Parathyroid adenoma (tissue), 2 donors: ENCODE results near the gene THY1.
A peak's percentile ranks its signal among the peaks of the same experiment; 100 is the strongest.
"Not testable (repeated sequence)": the region's sequence is repeated elsewhere in the genome, so short reads cannot be mapped to it uniquely, and the experiment has no call there.

Experiments
- H2AFZ ChIP-seq: fragments of 300-600 bp; sonication (generic); one replicate; pipeline ENCODE4 v1.7.0; 2017; ENCODE audit warnings: antibody characterized with exemption, mild to moderate bottlenecking
- H3K27ac ChIP-seq: fragments of 300-600 bp; sonication (generic); one replicate; pipeline ENCODE4 v1.7.0; 2017
- H3K27me3 ChIP-seq: fragments of 300-600 bp; sonication (generic); one replicate; pipeline ENCODE4 v1.7.0; 2017; ENCODE audit warnings: low read length; ENCODE audit not compliant: control insufficient read depth, insufficient read depth
- H3K36me3 ChIP-seq: fragments of 300-600 bp; sonication (generic); one replicate; pipeline ENCODE4 v1.7.0; 2017; ENCODE audit warnings: low read length; ENCODE audit not compliant: control insufficient read depth, insufficient read depth
- H3K4me1 ChIP-seq: fragments of 300-600 bp; sonication (generic); one replicate; pipeline ENCODE4 v1.7.0; 2017; ENCODE audit warnings: control low read depth
- H3K4me2 ChIP-seq: fragments of 300-600 bp; sonication (generic); one replicate; pipeline ENCODE4 v1.7.0; 2017; ENCODE audit warnings: low read length
- H3K4me3 ChIP-seq: fragments of 300-600 bp; sonication (generic); one replicate; pipeline ENCODE4 v1.7.0; 2017; ENCODE audit warnings: low read depth, low read length
- H3K79me2 ChIP-seq: fragments of 300-600 bp; sonication (generic); one replicate; pipeline ENCODE4 v1.7.0; 2017; ENCODE audit warnings: control low read depth
- H3K9ac ChIP-seq: fragments of 300-600 bp; sonication (generic); one replicate; pipeline ENCODE4 v1.7.0; 2017; ENCODE audit warnings: mild to moderate bottlenecking
- H3K9me3 ChIP-seq: fragments of 300-600 bp; sonication (generic); one replicate; pipeline ENCODE4 v1.7.0; 2017; ENCODE audit warnings: low read length; ENCODE audit not compliant: control insufficient read depth
- CTCF ChIP-seq: fragments of 300-600 bp; sonication (generic); IDR thresholded peaks from one replicate; pipeline ENCODE4 v1.7.0; 2017; ENCODE audit warnings: antibody characterized with exemption, mild to moderate bottlenecking
- donor health status: primary hyperparathyroidism.

The THY1 gene

DNA sequence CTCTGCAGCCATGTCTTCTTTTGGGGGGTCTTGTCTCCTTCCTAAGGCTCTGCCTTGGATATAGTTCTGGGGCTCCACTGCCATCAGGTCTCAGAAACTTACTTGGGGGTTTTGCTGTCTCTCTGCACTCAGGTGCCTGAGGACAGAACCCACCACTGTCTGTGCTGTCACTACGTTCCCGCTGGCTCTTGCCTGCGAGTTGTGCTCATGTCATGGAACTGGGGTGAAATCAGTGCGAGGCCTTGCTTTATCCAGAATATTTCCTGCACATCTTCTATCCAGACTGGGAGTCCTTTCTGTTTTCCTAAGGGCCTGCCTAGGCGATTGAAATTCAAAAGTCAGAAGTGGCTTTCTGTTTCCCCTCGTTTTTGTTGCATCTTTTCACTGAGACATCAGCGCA is 34.9 kb downstream of the THY1 start:
- H3K79me2 ChIP-seq = no peaks in the 10 kb centered on the region
- no peak for TF ChIP-seq CTCF

GRCh38 chr11:119384332-119384731 is 38.6 kb downstream of the THY1 start:
- no peak overlapping the region for H3K27ac ChIP-seq
- no peak overlapping the region for H3K4me2 ChIP-seq
- no peaks in the 10 kb centered on the region for H3K27me3 ChIP-seq
- no peak overlapping the region for H2AFZ ChIP-seq
- no peaks in the 10 kb centered on the region for H3K79me2 ChIP-seq
- H3K9me3 ChIP-seq = no peaks in the 10 kb centered on the region
- no peak overlapping the region for H3K4me3 ChIP-seq
- H3K4me1 ChIP-seq = peaks cover 4% of the 10 kb centered on the region
- no peak overlapping the region for H3K9ac ChIP-seq
- no peak for TF ChIP-seq CTCF
- H3K36me3 ChIP-seq = no peaks in the 10 kb centered on the region

More for the DNA sequence above, 34.9 kb downstream of the THY1 start:
- H3K27me3 ChIP-seq = no peaks in the 10 kb centered on the region
- no peaks in the 10 kb centered on the region for H3K36me3 ChIP-seq
- H3K4me3 ChIP-seq = no peak overlapping the region
- no peak overlapping the region for H3K27ac ChIP-seq
- H3K9ac ChIP-seq = no peak overlapping the region
- no peaks in the 10 kb centered on the region for H3K4me1 ChIP-seq
- H3K4me2 ChIP-seq = no peak overlapping the region
- no peak overlapping the region for H2AFZ ChIP-seq
- no peaks in the 10 kb centered on the region for H3K9me3 ChIP-seq

GRCh38 chr11:119382513-119382912 is 40.5 kb downstream of the THY1 start:
- not testable (repeated sequence) for H3K27me3 ChIP-seq, H3K9me3 ChIP-seq, H3K27ac ChIP-seq, H3K4me2 ChIP-seq, H3K4me1 ChIP-seq, H3K9ac ChIP-seq, H2AFZ ChIP-seq, H3K36me3 ChIP-seq, H3K4me3 ChIP-seq, H3K79me2 ChIP-seq

DNA sequence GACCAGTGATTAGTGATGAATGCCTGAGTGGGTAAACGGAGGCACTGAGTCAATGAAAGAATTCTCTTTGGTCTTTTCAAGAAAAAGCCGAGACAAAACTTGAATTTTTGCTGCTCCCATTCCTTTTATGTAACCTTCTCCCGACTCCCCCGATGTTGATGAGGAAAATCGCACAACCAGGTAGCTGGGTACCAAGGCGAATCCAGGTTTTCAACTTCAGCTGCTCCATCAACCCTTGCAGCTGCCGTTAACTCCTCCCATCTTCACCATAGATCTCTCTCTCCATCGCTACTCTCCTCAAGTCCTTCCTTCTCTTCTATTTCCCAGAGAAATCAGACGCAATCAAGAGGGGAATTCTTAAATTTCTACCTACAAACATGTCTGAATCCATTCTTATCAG is 40.9 kb downstream of the THY1 start:
- Histone ChIP-seq H3K36me3 (no peaks in the 10 kb centered on the region), H2AFZ (peak overlapping the region; percentile 90), H3K4me2 (peak overlapping the region; percentile 86), H3K79me2 (no peaks in the 10 kb centered on the region), H3K9ac (no peak overlapping the region), H3K27ac (no peak overlapping the region), H3K4me3 (peak overlapping the region; percentile 12), H3K4me1 (peaks cover 8% of the 10 kb centered on the region), H3K9me3 (no peaks in the 10 kb centered on the region), H3K27me3 (no peaks in the 10 kb centered on the region)
- no peak for TF ChIP-seq CTCF

DNA sequence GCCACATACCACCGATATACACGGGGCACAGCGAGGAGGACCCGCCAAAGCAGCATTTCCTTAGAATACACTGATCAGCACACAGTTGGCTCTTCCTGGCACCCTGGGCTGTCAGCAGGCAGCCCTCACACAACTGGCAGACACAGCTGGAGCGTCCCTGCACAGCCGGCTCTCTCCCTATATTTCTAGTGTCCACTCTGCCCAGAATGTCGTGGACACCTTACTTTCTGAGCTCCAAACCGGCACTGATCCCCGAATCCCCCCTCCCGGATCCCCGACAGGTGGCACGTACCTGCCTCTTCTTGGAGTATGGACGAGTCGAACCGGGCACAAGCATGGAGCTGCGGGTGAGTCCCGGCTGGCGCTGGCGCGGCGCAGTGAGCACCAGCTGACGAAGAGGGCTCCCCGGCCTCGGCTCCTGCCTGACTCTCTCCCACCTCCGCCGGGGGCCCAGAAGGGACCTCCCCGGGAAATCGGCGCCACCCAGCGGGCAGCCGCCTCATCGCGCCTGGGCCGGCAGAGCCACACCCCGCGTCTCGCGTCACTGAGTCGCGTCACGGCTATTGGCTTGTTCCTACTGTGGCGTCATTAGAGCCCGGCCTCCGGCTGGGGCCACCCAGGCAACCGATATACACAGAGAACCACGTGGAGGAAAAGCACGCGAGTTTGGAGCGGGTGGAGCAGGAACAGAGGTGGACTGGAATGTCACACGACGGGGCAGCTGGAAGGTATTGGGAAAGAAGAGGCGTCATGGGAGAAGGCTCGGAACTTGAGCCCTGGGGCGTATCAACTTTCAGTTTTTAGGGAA is 41.6 kb downstream of the THY1 start, which contains the start of gene USP2:
Gene USP2, minus strand, starts transcription at position 510 of the 808 bp plus-strand sequence. CDS start 8,210 bp downstream, outside the sequence.
- peaks cover 8% of the 10 kb centered on the region for H3K4me1 ChIP-seq
- no peaks in the 10 kb centered on the region for H3K9me3 ChIP-seq
- peak within 1 kb of the TSS; percentile 86 for H3K4me2 ChIP-seq
- no peaks in the 10 kb centered on the region for H3K79me2 ChIP-seq
- H3K4me3 ChIP-seq = peak within 1 kb of the TSS; percentile 59
- H3K9ac ChIP-seq = no peak within 1 kb of the TSS
- peak within 1 kb of the TSS; percentile 24 for H3K27ac ChIP-seq
- TF ChIP-seq CTCF = peak; percentile 88
- peak within 1 kb of the TSS; percentile 90 for H2AFZ ChIP-seq
- no peaks in the 10 kb centered on the region for H3K36me3 ChIP-seq
- H3K27me3 ChIP-seq = no peaks in the 10 kb centered on the region
